Measurements from ENCODE around the gene FBL. TPM values are rescaled to one million over a fixed set of nuclear protein-coding genes. Genes with fewer than 3 reads are reported as not detected.

FBL gene
- polyA plus RNA-seq, 1 donor (not counting 4 experiments of a cell fraction or from before 2014, with no cell fraction given): 357 TPM

GRCh38 chr19:39805104-39805503, 41.1 kb downstream of the FBL start:
- Histone ChIP-seq H3K79me2 (ENCODE audit: control insufficient read depth, insufficient read depth, low read length) (no peaks in the 10 kb centered on the region), H3K27me3 (ENCODE audit: control insufficient read depth, extremely low read depth, insufficient read depth, low read length) (no peaks in the 10 kb centered on the region), H4K20me1 (ENCODE audit: control insufficient read depth, extremely low read depth, insufficient read depth, low read length) (no peaks in the 10 kb centered on the region), H3K4me3 (ENCODE audit: control insufficient read depth in 2 of 3, extremely low read depth in 1 of 3, insufficient read depth in 2 of 3, low read depth in 1 of 3, low read length in 3 of 3) (no peak overlapping the region), H3K9me1 (ENCODE audit: control insufficient read depth, extremely low read depth, insufficient read depth, low read length) (no peaks in the 10 kb centered on the region), H3K9ac (ENCODE audit: control insufficient read depth, extremely low read depth, insufficient read depth, low read length) (no peak overlapping the region), H2AFZ (ENCODE audit: control insufficient read depth, low read length) (no peak overlapping the region), H3K9me3 (ENCODE audit: control insufficient read depth, low read depth, low read length) (no peaks in the 10 kb centered on the region), H3K4me1 (ENCODE audit: control insufficient read depth, extremely low read depth, insufficient read depth, low read length) (no peaks in the 10 kb centered on the region), H3K4me2 (ENCODE audit: control insufficient read depth, extremely low read depth, insufficient read depth, low read depth, low read length) (no peak overlapping the region), H3K36me3 (ENCODE audit: control insufficient read depth in 2 of 2, extremely low read depth in 1 of 2, insufficient read depth in 2 of 2, low read length in 2 of 2) (no peaks in the 10 kb centered on the region), H3K27ac (ENCODE audit: control insufficient read depth, insufficient read depth, low read length) (no peak overlapping the region)
- TF ChIP-seq CTCF (optimal IDR thresholded peaks at IDR 0.05 in 1 of 3, IDR thresholded peaks at IDR 0.05 in 1 of 3, conservative IDR thresholded peaks at IDR 0.05 in 1 of 3; ENCODE audit: extremely low read depth in 1 of 3, insufficient read depth in 2 of 3, low read length in 3 of 3): no peak
- no peak for TF ChIP-seq EZH2 (IDR thresholded peaks at IDR 0.05; ENCODE audit: low read length)
- dilution Hi-C loops (cut with MboI; ENCODE audit: extremely low pct_ligation_motif_present, low sequenced_read_pairs): no loop called here
- FAIRE-seq: no peak
- no peak for DNase-seq (ENCODE audit: low read depth, low spot score)

- no peak for DNase-seq (ENCODE audit: low read depth, low spot score)
- no peaks in the 10 kb centered on the region for H3K9me3 ChIP-seq (ENCODE audit: control insufficient read depth, low read depth, low read length)
- FAIRE-seq: no peak
- H3K4me3 ChIP-seq (ENCODE audit: control insufficient read depth in 2 of 3, extremely low read depth in 1 of 3, insufficient read depth in 2 of 3, low read depth in 1 of 3, low read length in 3 of 3): no peak overlapping the region
- H3K4me2 ChIP-seq (ENCODE audit: control insufficient read depth, extremely low read depth, insufficient read depth, low read depth, low read length): no peak overlapping the region
- no peak overlapping the region for H2AFZ ChIP-seq (ENCODE audit: control insufficient read depth, low read length)
- H3K4me1 ChIP-seq (ENCODE audit: control insufficient read depth, extremely low read depth, insufficient read depth, low read length): no peaks in the 10 kb centered on the region
- dilution Hi-C loops (cut with MboI; ENCODE audit: extremely low pct_ligation_motif_present, low sequenced_read_pairs): no loop called here
- no peaks in the 10 kb centered on the region for H4K20me1 ChIP-seq (ENCODE audit: control insufficient read depth, extremely low read depth, insufficient read depth, low read length)
- no peak overlapping the region for H3K27ac ChIP-seq (ENCODE audit: control insufficient read depth, insufficient read depth, low read length)
- TF ChIP-seq EZH2 (IDR thresholded peaks at IDR 0.05; ENCODE audit: low read length) (no peak), CTCF (optimal IDR thresholded peaks at IDR 0.05 in 1 of 3, IDR thresholded peaks at IDR 0.05 in 1 of 3, conservative IDR thresholded peaks at IDR 0.05 in 1 of 3; ENCODE audit: extremely low read depth in 1 of 3, insufficient read depth in 2 of 3, low read length in 3 of 3) (no peak)
- H3K9ac ChIP-seq (ENCODE audit: control insufficient read depth, extremely low read depth, insufficient read depth, low read length): no peak overlapping the region
- H3K79me2 ChIP-seq (ENCODE audit: control insufficient read depth, insufficient read depth, low read length): no peaks in the 10 kb centered on the region
- H3K9me1 ChIP-seq (ENCODE audit: control insufficient read depth, extremely low read depth, insufficient read depth, low read length): no peaks in the 10 kb centered on the region
- no peaks in the 10 kb centered on the region for H3K36me3 ChIP-seq (ENCODE audit: control insufficient read depth in 2 of 2, extremely low read depth in 1 of 2, insufficient read depth in 2 of 2, low read length in 2 of 2)
- H3K27me3 ChIP-seq (ENCODE audit: control insufficient read depth, extremely low read depth, insufficient read depth, low read length): no peaks in the 10 kb centered on the region
Observed at GRCh38 chr19:39802958-39803357, 43.2 kb downstream of the FBL start.

All from keratinocyte (primary cell).